Thoracic aorta (tissue), 2 donors: ENCODE data around the gene CCR3. TPM values are rescaled to one million over a fixed set of nuclear protein-coding genes. Genes with fewer than 3 reads are reported as not detected.

Source experiments
- ATAC-seq: fragments of 150-250 bp; one replicate; pipeline ENCODE4 v1.8.0; 2017; ENCODE audit warnings: low read depth; ENCODE audit not compliant: insufficient number of reproducible peaks, low FRiP score
- DNase-seq: peaks from one replicate; pipeline ENCODE4 v3.0.0-alpha.2; 2020; ENCODE audit warnings: low spot score
- H3K27ac ChIP-seq, 2 donors: fragments of 200-600 bp; sonication (generic); 1 replicate in 1 of 2; 2 replicates in 1 of 2; pipeline ENCODE4 v1.5.1; 2016; ENCODE audit warnings: mild to moderate bottlenecking in 2 of 2, moderate library complexity in 2 of 2
- H3K27me3 ChIP-seq: fragments of 200-600 bp; sonication (generic); replicated peaks from 2 replicates; pipeline ENCODE4 v1.6.0; 2016; ENCODE audit warnings: mild to moderate bottlenecking; ENCODE audit not compliant: insufficient read depth
- H3K36me3 ChIP-seq: fragments of 200-600 bp; sonication (generic); one replicate; pipeline ENCODE4 v1.5.1; 2016
- H3K4me1 ChIP-seq, 2 donors: fragments of 200-600 bp; sonication (generic); 1 replicate in 1 of 2; 2 replicates in 1 of 2; pipeline versions ENCODE4 v1.5.1 to v1.6.0; 2016; ENCODE audit warnings: low read depth in 2 of 2, mild to moderate bottlenecking in 1 of 2; ENCODE audit not compliant: control insufficient read depth in 1 of 2
- H3K4me3 ChIP-seq: fragments of 200-600 bp; sonication (generic); 2 replicates; pipeline ENCODE4 v1.5.1; 2016; ENCODE audit warnings: mild to moderate bottlenecking
- H3K9me3 ChIP-seq: fragments of 200-600 bp; sonication (generic); 2 replicates; pipeline ENCODE4 v1.5.1; 2016
- total RNA-seq, 2 donors: library from RNA; depleted of rRNA; stranded (reverse); fragments of >200 nt; gene quantifications; one replicate each; pipeline versions ENCODE4 v1.1.0 to v1.2.3, GENCODE V29; 2016
- TF ChIP-seq, protein P1 (sequence below): fragments of 200-600 bp; sonication (generic); IDR thresholded peaks from one replicate; pipeline ENCODE4 v1.5.1; 2019; ENCODE audit warnings: antibody characterized with exemption

CCR3 gene
- total RNA-seq = not detected

DNA sequence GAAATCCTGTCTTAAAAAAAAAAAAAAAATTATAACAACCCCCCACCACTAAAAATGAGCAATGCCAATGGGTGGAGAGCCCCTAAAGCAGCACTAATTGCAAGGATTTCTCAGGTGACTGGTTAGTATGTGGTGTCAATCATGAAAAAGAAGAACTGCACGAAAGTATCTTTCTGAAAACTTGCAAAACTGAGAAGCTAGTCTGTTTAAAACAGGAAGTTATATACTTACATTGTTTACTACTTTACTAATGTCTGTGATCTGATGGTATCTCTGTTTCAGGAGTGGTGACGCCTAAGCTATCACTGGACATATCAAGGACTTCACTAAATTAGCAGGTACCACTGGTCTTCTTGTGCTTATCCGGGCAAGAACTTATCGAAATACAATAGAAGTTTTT is at the start of gene CCR3:
Gene CCR3, plus strand, starts transcription at position 341 of the 400 bp plus-strand sequence. CDS start 22,699 bp downstream, outside the sequence.
- H3K4me1 ChIP-seq = no peaks in the 10 kb centered on the region
- TF ChIP-seq, protein P1, sequence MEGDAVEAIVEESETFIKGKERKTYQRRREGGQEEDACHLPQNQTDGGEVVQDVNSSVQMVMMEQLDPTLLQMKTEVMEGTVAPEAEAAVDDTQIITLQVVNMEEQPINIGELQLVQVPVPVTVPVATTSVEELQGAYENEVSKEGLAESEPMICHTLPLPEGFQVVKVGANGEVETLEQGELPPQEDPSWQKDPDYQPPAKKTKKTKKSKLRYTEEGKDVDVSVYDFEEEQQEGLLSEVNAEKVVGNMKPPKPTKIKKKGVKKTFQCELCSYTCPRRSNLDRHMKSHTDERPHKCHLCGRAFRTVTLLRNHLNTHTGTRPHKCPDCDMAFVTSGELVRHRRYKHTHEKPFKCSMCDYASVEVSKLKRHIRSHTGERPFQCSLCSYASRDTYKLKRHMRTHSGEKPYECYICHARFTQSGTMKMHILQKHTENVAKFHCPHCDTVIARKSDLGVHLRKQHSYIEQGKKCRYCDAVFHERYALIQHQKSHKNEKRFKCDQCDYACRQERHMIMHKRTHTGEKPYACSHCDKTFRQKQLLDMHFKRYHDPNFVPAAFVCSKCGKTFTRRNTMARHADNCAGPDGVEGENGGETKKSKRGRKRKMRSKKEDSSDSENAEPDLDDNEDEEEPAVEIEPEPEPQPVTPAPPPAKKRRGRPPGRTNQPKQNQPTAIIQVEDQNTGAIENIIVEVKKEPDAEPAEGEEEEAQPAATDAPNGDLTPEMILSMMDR = no peak
- H3K9me3 ChIP-seq = no peaks in the 10 kb centered on the region
- DNase-seq (no peak), ATAC-seq (no peak)
- no peaks in the 10 kb centered on the region for H3K36me3 ChIP-seq
- no peak within 1 kb of the TSS for H3K4me3 ChIP-seq
- H3K27ac ChIP-seq = no peak within 1 kb of the TSS
- H3K27me3 ChIP-seq = no peaks in the 10 kb centered on the region

DNA sequence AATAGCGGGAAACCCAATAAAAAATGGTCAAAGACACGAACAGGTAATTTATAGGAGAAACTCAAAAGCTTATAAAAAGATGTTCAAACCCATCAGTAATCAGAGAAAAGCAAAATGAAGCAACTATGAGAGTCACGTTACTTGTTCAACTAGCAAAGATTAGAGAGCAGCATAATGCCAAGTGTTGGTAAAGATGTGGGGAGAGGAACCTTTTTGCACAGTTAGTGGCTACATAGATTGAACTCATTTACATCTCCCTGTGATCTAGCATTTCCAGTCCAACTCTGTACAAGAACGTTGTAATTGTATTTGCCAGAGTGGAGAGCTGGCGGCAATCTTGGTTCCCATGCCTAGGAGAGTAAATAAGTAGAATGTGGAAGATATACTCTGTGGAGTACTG is 49.3 kb upstream of the CCR3 start:
- no peak for ATAC-seq
- no peak for DNase-seq
- H3K27ac ChIP-seq = no peak overlapping the region
- no peaks in the 10 kb centered on the region for H3K4me1 ChIP-seq
- peaks cover 7% of the 10 kb centered on the region for H3K9me3 ChIP-seq
- no peak overlapping the region for H3K4me3 ChIP-seq
- H3K36me3 ChIP-seq = no peaks in the 10 kb centered on the region
- no peaks in the 10 kb centered on the region for H3K27me3 ChIP-seq
- TF ChIP-seq, protein P1 = no peak

DNA sequence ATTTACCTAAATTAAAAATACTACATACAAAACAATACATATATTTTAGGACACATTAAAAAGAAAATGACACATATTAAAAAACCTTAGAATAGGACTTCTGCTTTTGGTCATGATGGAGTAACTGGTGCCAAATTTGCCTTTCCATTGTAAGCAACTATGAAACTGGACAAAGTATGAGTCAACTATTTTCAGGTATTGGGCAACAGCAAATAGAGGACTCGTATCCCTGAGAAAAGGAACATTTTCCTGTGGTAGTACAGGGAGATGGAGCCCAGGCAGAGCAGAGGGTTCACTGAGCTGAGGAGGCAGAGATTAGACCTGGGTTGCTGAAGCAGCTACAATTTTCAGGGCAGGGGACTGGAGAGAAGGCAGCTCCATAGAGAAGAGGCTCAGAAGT is 48.8 kb upstream of the CCR3 start:
- TF ChIP-seq, protein P1 = no peak
- no peak overlapping the region for H3K4me3 ChIP-seq
- DNase-seq (no peak), ATAC-seq (no peak)
- H3K36me3 ChIP-seq = no peaks in the 10 kb centered on the region
- no peaks in the 10 kb centered on the region for H3K4me1 ChIP-seq
- no peak overlapping the region for H3K27ac ChIP-seq
- no peaks in the 10 kb centered on the region for H3K27me3 ChIP-seq
- peaks cover 7% of the 10 kb centered on the region for H3K9me3 ChIP-seq

DNA sequence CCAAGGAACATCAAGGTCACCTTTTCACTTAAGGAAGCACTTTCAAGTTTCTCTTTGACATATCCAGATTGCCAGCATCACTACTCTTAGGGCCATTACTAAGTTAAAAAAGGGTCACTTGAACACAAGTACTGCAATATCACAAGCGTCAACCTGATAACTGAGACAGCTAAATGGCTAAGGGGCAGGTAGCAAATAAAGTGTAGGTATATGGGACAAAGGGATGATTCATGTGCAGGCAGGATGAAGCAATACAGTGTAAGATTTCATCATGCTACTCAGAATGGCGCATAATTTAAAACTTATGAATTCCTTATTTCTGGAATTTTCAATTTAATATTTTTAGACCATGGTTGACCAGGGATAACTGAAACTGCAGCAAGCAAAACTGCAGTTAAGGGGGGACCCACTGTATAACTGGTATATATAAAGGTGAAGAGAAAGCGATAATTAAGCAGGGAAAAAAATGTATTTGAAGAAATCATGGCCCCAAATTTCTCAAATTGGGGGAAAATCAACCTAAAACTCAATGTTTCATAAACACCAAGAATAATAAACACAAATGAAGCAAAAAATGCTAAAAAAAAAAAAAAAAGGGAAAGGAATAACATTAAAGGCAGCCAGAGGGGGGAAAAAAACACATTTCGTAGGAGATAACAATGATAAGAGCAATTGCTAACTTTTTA is 47.2 kb upstream of the CCR3 start:
- ATAC-seq (no peak), DNase-seq (no peak)
- Histone ChIP-seq H3K36me3 (no peaks in the 10 kb centered on the region), H3K4me3 (no peak overlapping the region), H3K27ac (no peak overlapping the region), H3K4me1 (no peaks in the 10 kb centered on the region), H3K9me3 (peaks cover 7% of the 10 kb centered on the region), H3K27me3 (no peaks in the 10 kb centered on the region)
- TF ChIP-seq, protein P1 = no peak

DNA sequence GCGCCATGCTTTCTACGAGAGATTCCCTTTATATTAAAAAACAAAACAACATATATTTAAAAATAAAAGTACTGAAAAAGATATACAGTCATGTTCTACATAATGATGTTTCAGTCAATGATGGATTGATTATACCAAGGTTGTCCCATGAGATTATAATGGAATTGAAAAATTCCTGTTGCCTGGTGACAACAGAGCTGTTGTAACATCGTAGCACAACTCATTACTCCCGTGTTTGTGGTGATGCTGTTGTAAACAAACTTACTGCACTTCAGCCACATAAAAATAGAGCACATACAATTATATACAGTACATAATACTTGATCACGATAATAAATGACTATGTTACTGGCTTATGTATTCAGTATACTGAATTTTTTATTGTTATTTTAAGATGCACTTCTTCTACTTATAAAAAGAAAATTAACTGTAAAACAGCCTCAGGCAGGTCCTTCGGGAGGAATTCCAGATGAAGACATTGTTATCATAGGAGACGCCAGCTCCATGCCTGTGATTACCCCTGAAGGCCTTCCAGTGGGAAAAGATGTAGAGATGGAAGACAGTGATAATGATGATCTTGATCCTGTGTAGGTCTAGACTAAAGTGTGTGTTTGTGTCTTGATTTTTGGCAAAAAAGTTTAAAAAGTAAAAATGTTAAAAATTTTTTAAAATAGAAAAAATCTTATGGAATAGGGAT is 45.9 kb upstream of the CCR3 start:
- Histone ChIP-seq H3K27ac (no peak overlapping the region), H3K27me3 (no peaks in the 10 kb centered on the region), H3K4me3 (no peak overlapping the region), H3K36me3 (no peaks in the 10 kb centered on the region), H3K9me3 (peaks cover 7% of the 10 kb centered on the region), H3K4me1 (no peaks in the 10 kb centered on the region)
- no peak for DNase-seq
- TF ChIP-seq, protein P1 = no peak
- no peak for ATAC-seq
